GM12878 (cell line): ENCODE results near the gene CSNK1G1. TPM values are rescaled to one million over a fixed set of nuclear protein-coding genes. Genes with fewer than 3 reads are reported as not detected.
A peak's percentile ranks its signal among the peaks of the same experiment; 100 is the strongest.

Experiments used
- ATAC-seq: fragments of 200-7000 bp; cut with Tn5 transposase; 3 replicates; pipeline ENCODE4 v1.9.1; 2020; ENCODE audit warnings: mild to moderate bottlenecking, moderate library complexity
- BruUV-seq: library from RNA; stranded (reverse); fragments of 400-500 nt; replicated peaks from 2 replicates; lab custom pipeline; 2021; lab: Mats Ljungman, UMichigan
- CTCF ChIA-PET: fragments of 300-600 bp; sonication (Branson Sonifier 250); formaldehyde crosslinking; extraction: SDS; loops from one replicate; lab custom pipeline; 2021; ENCODE audit warnings: inconsistent platforms; lab: Yijun Ruan, JAX
- POLR2A ChIA-PET: fragments of 350-600 bp; formaldehyde crosslinking; extraction: SDS; loops from one replicate; lab custom pipeline; 2021; ENCODE audit warnings: inconsistent platforms; lab: Charles Lee
- RAD21 ChIA-PET: fragments of 300-600 bp; sonication (Branson Sonifier 250); formaldehyde crosslinking; loops from one replicate; lab custom pipeline; 2023; ENCODE audit warnings: antibody characterized with exemption; ENCODE audit not compliant: unreplicated experiment; lab: Charles Lee
- SMC1A ChIA-PET: fragments of 300-600 bp; sonication (Branson Sonifier 250); formaldehyde crosslinking; loops from one replicate; lab custom pipeline; 2023; ENCODE audit not compliant: unreplicated experiment, uncharacterized antibody; lab: Charles Lee
- DNase-seq: peaks from one replicate; pipeline ENCODE4 v3.0.0-alpha.2; 2011; ENCODE audit warnings: low read depth, low spot score
- FAIRE-seq: peaks from 3 replicates; lab custom pipeline; 2011; peaks lifted over from hg19 to GRCh38; lab: Jason Lieb, UNC
- H2AFZ ChIP-seq: 2 replicates; pipeline ENCODE4 v1.6.0; 2011; ENCODE audit warnings: low read depth, low read length, control low read depth; ENCODE audit not compliant: control insufficient read depth
- H3K27ac ChIP-seq: 2 replicates; pipeline ENCODE4 v1.5.1; 2011; ENCODE audit warnings: control low read depth; ENCODE audit not compliant: control insufficient read depth, insufficient read depth
- H3K27me3 ChIP-seq, 2 experiments: replicated peaks in 1 of 2; 2 replicates each; pipeline versions ENCODE4 v1.6.0 to v1.6.1; 2011; ENCODE audit warnings: low read length in 1 of 2; ENCODE audit not compliant: control insufficient read depth in 2 of 2, insufficient read depth in 2 of 2
- H3K36me3 ChIP-seq, 2 experiments: 2 replicates each; pipeline ENCODE4 v1.5.1; 2011; ENCODE audit warnings: low read length in 1 of 2; ENCODE audit not compliant: control insufficient read depth in 2 of 2, insufficient read depth in 2 of 2
- H3K4me1 ChIP-seq: 2 replicates; pipeline ENCODE4 v1.6.1; 2011; ENCODE audit warnings: mild to moderate bottlenecking, low read length, moderate library complexity, mixed read lengths; ENCODE audit not compliant: control insufficient read depth, insufficient read depth
- H3K4me2 ChIP-seq: 2 replicates; pipeline ENCODE4 v1.6.0; 2011; ENCODE audit warnings: control low read depth; ENCODE audit not compliant: control insufficient read depth, insufficient read depth
- H3K4me3 ChIP-seq: fragments of 200-600 bp; sonication (generic); 2 replicates; pipeline ENCODE4 v1.5.1; 2016
- H3K79me2 ChIP-seq: 2 replicates; pipeline ENCODE4 v1.6.0; 2011; ENCODE audit warnings: low read length; ENCODE audit not compliant: control insufficient read depth, insufficient read depth
- H3K9ac ChIP-seq: 2 replicates; pipeline ENCODE4 v1.8.0; 2011; ENCODE audit warnings: low read length, control low read depth, mixed read lengths; ENCODE audit not compliant: control insufficient read depth, insufficient read depth
- H3K9me3 ChIP-seq: replicated peaks from 3 replicates; pipeline ENCODE4 v1.5.1; 2011; ENCODE audit warnings: mild to moderate bottlenecking, low read length; ENCODE audit not compliant: control insufficient read depth, insufficient read depth
- H4K20me1 ChIP-seq: 2 replicates; pipeline ENCODE4 v1.6.0; 2011; ENCODE audit not compliant: control insufficient read depth, insufficient read depth
- CBX3 ChIP-seq: fragments of 200-600 bp; sonication (generic); IDR thresholded peaks from 2 replicates; pipeline ENCODE4 v1.6.1; 2016; ENCODE audit warnings: low read depth, borderline replicate concordance
- HCFC1 ChIP-seq: fragments of 150-350 bp; IDR thresholded peaks from 2 replicates; pipeline ENCODE4 v1.6.1; 2014; ENCODE audit warnings: low read length
- JUND ChIP-seq: IDR thresholded peaks from 2 replicates; pipeline ENCODE4 v1.6.1; 2012; ENCODE audit warnings: low read depth, mild to moderate bottlenecking, low read length, improper control_type of control experiment, moderate library complexity
- KDM1A ChIP-seq: fragments of 200-600 bp; sonication (generic); IDR thresholded peaks from 2 replicates; pipeline ENCODE4 v1.6.1; 2016; ENCODE audit warnings: borderline replicate concordance
- MEF2B ChIP-seq: fragments of 450-650 bp; IDR thresholded peaks from 2 replicates; pipeline ENCODE4 v1.6.1; 2018; ENCODE audit warnings: mild to moderate bottlenecking, moderate library complexity; ENCODE audit not compliant: partially characterized antibody, poor library complexity, severe bottlenecking
- MTA2 ChIP-seq: fragments of 450-650 bp; IDR thresholded peaks from 2 replicates; pipeline ENCODE4 v1.6.1; 2016; ENCODE audit warnings: low read depth, mild to moderate bottlenecking, moderate library complexity
- POLR2A ChIP-seq: IDR thresholded peaks from 2 replicates; pipeline ENCODE4 v1.6.1; 2011; ENCODE audit warnings: low read depth, mild to moderate bottlenecking, low read length
- RAD51 ChIP-seq: fragments of 450-650 bp; IDR thresholded peaks from 2 replicates; pipeline ENCODE4 v1.6.1; 2016; ENCODE audit warnings: moderate library complexity, mild to moderate bottlenecking, inconsistent platforms
- RFX5 ChIP-seq: IDR thresholded peaks from 2 replicates; pipeline ENCODE4 v1.6.1; 2011; ENCODE audit warnings: low read depth, low read length, improper control_type of control experiment
- SMAD1 ChIP-seq: fragments of 450-650 bp; IDR thresholded peaks from 2 replicates; pipeline ENCODE4 v1.6.1; 2018; ENCODE audit warnings: mild to moderate bottlenecking, low read depth; ENCODE audit not compliant: partially characterized antibody
- STAT1 ChIP-seq: fragments of 450-650 bp; conservative IDR thresholded peaks from 2 replicates; pipeline ENCODE4 v1.6.1; 2014; ENCODE audit warnings: antibody characterized with exemption, mild to moderate bottlenecking
- ZNF24 ChIP-seq: fragments of 450-650 bp; IDR thresholded peaks from 2 replicates; pipeline ENCODE4 v1.6.1; 2017; ENCODE audit warnings: antibody characterized with exemption, mild to moderate bottlenecking
- ZSCAN29 ChIP-seq: fragments of 450-650 bp; IDR thresholded peaks from 2 replicates; pipeline ENCODE4 v1.6.1; 2017; ENCODE audit warnings: mild to moderate bottlenecking, moderate library complexity
- WGBS: methylation state at CpG from one replicate; pipeline ENCODE4 v1.1.6; 2016; ENCODE audit warnings: low lambda C conversion rate; ENCODE audit not compliant: insufficient replicate concordance, insufficient coverage; ENCODE audit errors: missing lambda C conversion rate; 5-methylcytosine and 5-hydroxymethylcytosine counted together
- in situ Hi-C: fragments of 300-500 bp; cut with MboI; formaldehyde crosslinking; loops from 9 replicates; pipeline ENCODE4 v1.14.3; 2018; ENCODE audit warnings: mixed read lengths
- intact Hi-C: fragments of 100-400 bp; cut with micrococcal nuclease; formaldehyde crosslinking; loops from one replicate; pipeline ENCODE4 v1.14.2; 2022; ENCODE audit not compliant: unreplicated experiment
- polyA plus RNA-seq, 11 experiments: library from polyadenylated mRNA; depleted of rRNA in 4 of 11; unstranded in 6 of 11; stranded (reverse) in 5 of 11; fragments of >200 nt; fragmentation: Nextera tagmentation in 4 of 11; fragmentation: Illumina TruSeq in 1 of 11; extraction: Ambion mirVana in 4 of 11; extraction: Trizol in 1 of 11; gene quantifications; 1 replicate in 1 of 11; 2 replicates in 10 of 11; pipeline versions ENCODE4 v1.2.1 to v1.2.3, GENCODE V29; 2011 to 2016; ENCODE audit warnings: inconsistent platforms in 2 of 11, missing spikeins in 2 of 11, low read depth in 1 of 11
- total RNA-seq, 4 experiments: library from RNA; depleted of rRNA in 3 of 4; stranded (reverse); fragments of >200 nt in 3 of 4; fragmentation: Illumina TruSeq in 1 of 4; extraction: Trizol in 1 of 4; gene quantifications; 2 replicates each; pipeline versions ENCODE4 v1.2.1 to v1.2.3, GENCODE V29; 2013 to 2021
- TF ChIP-seq, protein P1 (sequence below): fragments of 450-650 bp; IDR thresholded peaks from 2 replicates; pipeline ENCODE4 v1.6.1; 2017; ENCODE audit warnings: mild to moderate bottlenecking, moderate library complexity
- TF ChIP-seq, protein P2 (sequence below): IDR thresholded peaks from 2 replicates; pipeline ENCODE4 v1.6.1; 2011; ENCODE audit warnings: mild to moderate bottlenecking, low read depth, low read length, moderate library complexity; ENCODE audit not compliant: insufficient replicate concordance
- TF ChIP-seq, protein P3 (sequence below): fragments of 150-350 bp; IDR thresholded peaks from 2 replicates; pipeline ENCODE4 v1.6.1; 2014; ENCODE audit warnings: mild to moderate bottlenecking, low read depth, low read length

The CSNK1G1 gene
- total and polyA plus RNA-seq, 10 of the 15 experiments (the other 5 are each of a cell fraction or from before 2014, with no cell fraction given) = 6.1 to 23.4 (median 15.3) TPM

DNA sequence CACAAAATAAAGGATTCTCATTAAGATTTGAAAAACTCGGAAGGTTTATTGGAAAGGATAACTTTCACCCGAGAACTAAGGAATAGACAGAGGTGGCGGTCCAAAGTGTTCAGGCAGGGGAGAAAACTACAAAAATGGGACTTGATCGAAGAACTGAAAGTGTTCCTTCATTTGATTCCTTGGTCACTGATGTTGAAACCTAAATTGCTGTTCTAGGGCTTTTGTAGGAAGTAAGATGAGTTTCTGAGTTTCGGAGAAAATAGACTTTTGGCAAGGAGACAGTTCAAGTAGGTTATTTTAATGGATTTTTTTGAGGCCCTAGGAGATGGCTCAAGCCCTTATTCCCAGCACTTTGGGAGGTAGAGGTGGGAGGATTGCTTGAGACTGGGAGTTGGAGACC lies 33.1 kb upstream of the CSNK1G1 start (continued):
- TF ChIP-seq, protein P1, sequence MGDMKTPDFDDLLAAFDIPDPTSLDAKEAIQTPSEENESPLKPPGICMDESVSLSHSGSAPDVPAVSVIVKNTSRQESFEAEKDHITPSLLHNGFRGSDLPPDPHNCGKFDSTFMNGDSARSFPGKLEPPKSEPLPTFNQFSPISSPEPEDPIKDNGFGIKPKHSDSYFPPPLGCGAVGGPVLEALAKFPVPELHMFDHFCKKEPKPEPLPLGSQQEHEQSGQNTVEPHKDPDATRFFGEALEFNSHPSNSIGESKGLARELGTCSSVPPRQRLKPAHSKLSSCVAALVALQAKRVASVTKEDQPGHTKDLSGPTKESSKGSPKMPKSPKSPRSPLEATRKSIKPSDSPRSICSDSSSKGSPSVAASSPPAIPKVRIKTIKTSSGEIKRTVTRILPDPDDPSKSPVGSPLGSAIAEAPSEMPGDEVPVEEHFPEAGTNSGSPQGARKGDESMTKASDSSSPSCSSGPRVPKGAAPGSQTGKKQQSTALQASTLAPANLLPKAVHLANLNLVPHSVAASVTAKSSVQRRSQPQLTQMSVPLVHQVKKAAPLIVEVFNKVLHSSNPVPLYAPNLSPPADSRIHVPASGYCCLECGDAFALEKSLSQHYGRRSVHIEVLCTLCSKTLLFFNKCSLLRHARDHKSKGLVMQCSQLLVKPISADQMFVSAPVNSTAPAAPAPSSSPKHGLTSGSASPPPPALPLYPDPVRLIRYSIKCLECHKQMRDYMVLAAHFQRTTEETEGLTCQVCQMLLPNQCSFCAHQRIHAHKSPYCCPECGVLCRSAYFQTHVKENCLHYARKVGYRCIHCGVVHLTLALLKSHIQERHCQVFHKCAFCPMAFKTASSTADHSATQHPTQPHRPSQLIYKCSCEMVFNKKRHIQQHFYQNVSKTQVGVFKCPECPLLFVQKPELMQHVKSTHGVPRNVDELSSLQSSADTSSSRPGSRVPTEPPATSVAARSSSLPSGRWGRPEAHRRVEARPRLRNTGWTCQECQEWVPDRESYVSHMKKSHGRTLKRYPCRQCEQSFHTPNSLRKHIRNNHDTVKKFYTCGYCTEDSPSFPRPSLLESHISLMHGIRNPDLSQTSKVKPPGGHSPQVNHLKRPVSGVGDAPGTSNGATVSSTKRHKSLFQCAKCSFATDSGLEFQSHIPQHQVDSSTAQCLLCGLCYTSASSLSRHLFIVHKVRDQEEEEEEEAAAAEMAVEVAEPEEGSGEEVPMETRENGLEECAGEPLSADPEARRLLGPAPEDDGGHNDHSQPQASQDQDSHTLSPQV = no peak
- no peak for TF ChIP-seq ZSCAN29

DNA sequence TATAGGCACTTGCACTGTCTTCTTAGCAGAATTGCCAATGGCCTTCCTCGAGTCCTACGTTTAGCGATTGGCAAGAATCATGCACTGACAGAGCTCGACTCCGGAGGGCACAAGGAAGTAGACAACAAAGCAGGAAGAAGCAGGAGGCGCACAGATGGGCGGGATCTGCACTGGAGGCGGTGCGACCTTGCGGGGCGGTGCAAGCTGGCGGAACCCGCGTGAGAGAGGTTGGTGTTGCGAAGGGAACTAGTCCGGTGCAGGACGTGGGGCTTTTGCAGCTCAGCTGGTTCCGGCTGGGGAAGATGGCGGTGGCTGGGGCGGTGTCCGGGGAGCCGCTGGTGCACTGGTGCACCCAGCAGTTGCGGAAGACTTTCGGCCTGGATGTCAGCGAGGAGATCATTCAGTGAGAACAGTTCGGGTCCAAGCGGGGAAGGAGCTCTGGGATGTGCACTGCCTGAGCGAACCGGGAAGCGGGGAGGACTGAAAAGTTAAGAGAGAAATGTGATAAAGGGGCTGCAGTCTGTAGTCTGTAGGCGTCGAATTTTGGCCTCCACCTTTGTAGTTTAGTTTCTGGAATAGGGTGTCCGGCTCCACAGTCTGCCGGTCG lies 31.7 kb upstream of the CSNK1G1 start, which contains the start of gene TRIP4:
TRIP4 (plus strand) TSS at position 275 of the 607 bp plus-strand sequence; CDS start at position 303, 28 bp downstream.
- H2AFZ ChIP-seq = peak within 1 kb of the TSS; percentile 83
- H3K9me3 ChIP-seq = no peaks in the 10 kb centered on the region; the same call in 2 of the 3 replicates
- peak; percentile 99 for FAIRE-seq
- DNase-seq = peak; percentile 92
- no peaks in the 10 kb centered on the region for H4K20me1 ChIP-seq
- ChIA-PET SMC1A (interaction anchor here (0.7 to 2.5 kb wide), 17 partner anchors 8 to 495 kb away, joined by 3 to 14 read pairs (median 3); partner anchors contain the start of genes CSNK1G1 and PPIB), CTCF (interaction anchor here (0.8 to 1.5 kb wide), 11 partner anchors 12 to 340 kb away, joined by 3 to 8 read pairs (median 4); partner anchors contain the start of gene PPIB), POLR2A (interaction anchor here (0.5 to 1.9 kb wide), 9 partner anchors 11 to 601 kb away, joined by 3 to 5 read pairs (median 3); partner anchors contain the start of gene ZNF609), RAD21 (interaction anchor here (0.6 to 2.0 kb wide), 16 partner anchors 11 to 290 kb away, joined by 3 to 13 read pairs (median 4); partner anchors contain the start of genes CSNK1G1 and PPIB)
- H3K36me3 ChIP-seq = no peaks in the 10 kb centered on the region
- peaks cover 15% of the 10 kb centered on the region for H3K79me2 ChIP-seq
- peak within 1 kb of the TSS; percentile 77 for H3K4me2 ChIP-seq
- in situ Hi-C loops (no loop called here), intact Hi-C loops (loop anchor here (1.0 to 10.0 kb wide), 4 partner anchors 75 to 293 kb away; partner anchors contain the start of genes CIAO2A, PPIB, SNX1 and ZNF609)
- peak within 1 kb of the TSS; percentile 78 for H3K9ac ChIP-seq
- H3K4me1 ChIP-seq = no peaks in the 10 kb centered on the region
- peak within 1 kb of the TSS; percentile 71 for H3K27ac ChIP-seq
- WGBS = 1% methylated on average over 35 of the region's 35 CpGs
- H3K27me3 ChIP-seq = no peaks in the 10 kb centered on the region
- peak within 1 kb of the TSS; percentile 92 for H3K4me3 ChIP-seq
- peak; percentile 100 for ATAC-seq
- BruUV-seq = no TSS peak
- TF ChIP-seq MEF2B = peak; percentile 48
- peak; percentile 84 for TF ChIP-seq ZNF24
- TF ChIP-seq JUND = no peak
- TF ChIP-seq SMAD1 = peak; percentile 59
- TF ChIP-seq STAT1 = peak; percentile 95
- TF ChIP-seq HCFC1 = peak; percentile 96
- peak; percentile 22; the same call in 1 of the 2 replicates for TF ChIP-seq RAD51
- no peak for TF ChIP-seq KDM1A
- TF ChIP-seq, protein P2, sequence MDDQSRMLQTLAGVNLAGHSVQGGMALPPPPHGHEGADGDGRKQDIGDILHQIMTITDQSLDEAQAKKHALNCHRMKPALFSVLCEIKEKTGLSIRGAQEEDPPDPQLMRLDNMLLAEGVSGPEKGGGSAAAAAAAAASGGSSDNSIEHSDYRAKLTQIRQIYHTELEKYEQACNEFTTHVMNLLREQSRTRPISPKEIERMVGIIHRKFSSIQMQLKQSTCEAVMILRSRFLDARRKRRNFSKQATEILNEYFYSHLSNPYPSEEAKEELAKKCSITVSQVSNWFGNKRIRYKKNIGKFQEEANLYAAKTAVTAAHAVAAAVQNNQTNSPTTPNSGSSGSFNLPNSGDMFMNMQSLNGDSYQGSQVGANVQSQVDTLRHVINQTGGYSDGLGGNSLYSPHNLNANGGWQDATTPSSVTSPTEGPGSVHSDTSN = peak; percentile 87
- TF ChIP-seq, protein P3, sequence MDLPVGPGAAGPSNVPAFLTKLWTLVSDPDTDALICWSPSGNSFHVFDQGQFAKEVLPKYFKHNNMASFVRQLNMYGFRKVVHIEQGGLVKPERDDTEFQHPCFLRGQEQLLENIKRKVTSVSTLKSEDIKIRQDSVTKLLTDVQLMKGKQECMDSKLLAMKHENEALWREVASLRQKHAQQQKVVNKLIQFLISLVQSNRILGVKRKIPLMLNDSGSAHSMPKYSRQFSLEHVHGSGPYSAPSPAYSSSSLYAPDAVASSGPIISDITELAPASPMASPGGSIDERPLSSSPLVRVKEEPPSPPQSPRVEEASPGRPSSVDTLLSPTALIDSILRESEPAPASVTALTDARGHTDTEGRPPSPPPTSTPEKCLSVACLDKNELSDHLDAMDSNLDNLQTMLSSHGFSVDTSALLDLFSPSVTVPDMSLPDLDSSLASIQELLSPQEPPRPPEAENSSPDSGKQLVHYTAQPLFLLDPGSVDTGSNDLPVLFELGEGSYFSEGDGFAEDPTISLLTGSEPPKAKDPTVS = peak; percentile 77; the same call in 1 of the 2 replicates
- TF ChIP-seq CBX3 = no peak
- peak; percentile 57; the same call in 1 of the 2 replicates for TF ChIP-seq RFX5
- TF ChIP-seq MTA2 = peak; percentile 30; the same call in 1 of the 2 replicates
- TF ChIP-seq POLR2A = peak; percentile 97
